CD4-positive, alpha-beta memory T cell (primary cell): ENCODE measurements around the gene MAML2. TPM values are rescaled to one million over a fixed set of nuclear protein-coding genes. Genes with fewer than 3 reads are reported as not detected.

Experiments
- CTCF ChIA-PET: fragments of 350-600 bp; sonication (Branson Sonifier 250); formaldehyde crosslinking; loops from one replicate; lab custom pipeline; 2021; ENCODE audit warnings: inconsistent platforms; ENCODE audit not compliant: partially characterized antibody; lab: Charles Lee
- POLR2A ChIA-PET: fragments of 350-600 bp; sonication (Branson Sonifier 250); formaldehyde crosslinking; loops from one replicate; lab custom pipeline; 2021; ENCODE audit not compliant: partially characterized antibody; lab: Charles Lee
- DNase-seq, 5 donors: peaks; one replicate each; pipeline versions ENCODE4 v3.0.0 to v3.0.0-alpha.2; 2020 to 2022; ENCODE audit warnings: mixed read lengths in 1 of 5
- H3K27ac ChIP-seq: one replicate; pipeline ENCODE4 v1.7.0; 2013; ENCODE audit warnings: low read depth, low read length
- H3K27me3 ChIP-seq: 2 replicates; pipeline ENCODE4 v1.7.0; 2013; ENCODE audit warnings: mild to moderate bottlenecking, low read length, moderate library complexity; ENCODE audit not compliant: insufficient read depth
- H3K36me3 ChIP-seq: 2 replicates; pipeline ENCODE4 v1.7.0; 2013; ENCODE audit warnings: mild to moderate bottlenecking, low read length, moderate library complexity; ENCODE audit not compliant: insufficient read depth
- H3K4me1 ChIP-seq: 2 replicates; pipeline ENCODE4 v1.7.0; 2013; ENCODE audit warnings: mild to moderate bottlenecking, low read length, moderate library complexity; ENCODE audit not compliant: insufficient read depth
- H3K4me3 ChIP-seq, 2 donors: one replicate each; pipeline ENCODE4 v1.7.0; 2013; ENCODE audit warnings: low read length in 2 of 2, mild to moderate bottlenecking in 1 of 2
- H3K9me3 ChIP-seq, 2 donors: one replicate each; pipeline ENCODE4 v1.7.0; 2013; ENCODE audit warnings: low read length in 2 of 2, control low read depth in 1 of 2; ENCODE audit not compliant: control insufficient read depth in 1 of 2
- H3K27ac Mint-ChIP-seq, 7 donors: one replicate each; pipeline ENCODE4 v1.8.0; 2020 to 2021; ENCODE audit warnings: mixed read lengths in 7 of 7, mild to moderate bottlenecking in 6 of 7, inconsistent platforms in 3 of 7, moderate library complexity in 3 of 7
- H3K27me3 Mint-ChIP-seq, 2 donors: one replicate each; pipeline ENCODE4 v1.8.0; 2020 to 2021; ENCODE audit warnings: mixed read lengths in 2 of 2
- H3K36me3 Mint-ChIP-seq, 2 donors: one replicate each; pipeline ENCODE4 v1.8.0; 2020 to 2021; ENCODE audit warnings: mixed read lengths in 2 of 2, inconsistent platforms in 1 of 2, mild to moderate bottlenecking in 1 of 2
- H3K4me1 Mint-ChIP-seq, 4 donors: one replicate each; pipeline ENCODE4 v1.8.0; 2020 to 2021; ENCODE audit warnings: mixed read lengths in 4 of 4, mild to moderate bottlenecking in 1 of 4
- H3K4me3 Mint-ChIP-seq, 8 donors: one replicate each; pipeline ENCODE4 v1.8.0; 2020 to 2021; ENCODE audit warnings: mixed read lengths in 8 of 8, mild to moderate bottlenecking in 7 of 8, moderate library complexity in 6 of 8, inconsistent platforms in 3 of 8
- H3K9me3 Mint-ChIP-seq, 8 donors: one replicate each; pipeline ENCODE4 v1.8.0; 2020 to 2021; ENCODE audit warnings: mixed read lengths in 8 of 8, mild to moderate bottlenecking in 5 of 8, inconsistent platforms in 3 of 8, moderate library complexity in 1 of 8
- intact Hi-C: fragments of 100-400 bp; cut with micrococcal nuclease; formaldehyde crosslinking; loops from one replicate; pipeline ENCODE4 v1.15.1; 2023
- polyA plus RNA-seq, 2 donors: library from polyadenylated mRNA; unstranded; fragments of 300-500 nt; fragmentation: Illumina TruSeq; gene quantifications; one replicate each; pipeline ENCODE4 v1.2.3, GENCODE V29; 2021
- total RNA-seq, 2 experiments: library from RNA; stranded (reverse); gene quantifications; one replicate each; pipeline ENCODE4 v1.2.3, GENCODE V29; 2021

MAML2 gene
- total and polyA plus RNA-seq, 4 experiments from 2014 or later = 1.6 to 38.3 (median 25.5) TPM

DNA sequence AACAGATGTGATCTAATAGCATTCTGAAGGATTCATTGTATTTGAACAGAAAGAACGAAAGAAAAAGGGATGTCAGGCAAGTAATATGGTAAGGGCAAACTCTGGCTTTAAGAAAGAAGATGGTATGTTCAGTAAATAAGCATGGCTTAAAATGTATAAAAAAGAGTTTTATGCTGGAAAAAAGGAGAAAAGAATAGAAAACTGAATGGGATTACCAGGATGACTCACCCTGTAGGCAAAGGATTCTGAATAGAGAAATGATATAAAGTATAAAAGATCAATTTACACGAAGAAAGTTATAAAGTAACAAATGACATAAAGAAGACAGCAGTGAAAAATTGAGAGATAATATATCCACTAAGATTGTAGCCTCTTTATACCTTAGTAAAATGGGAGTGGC, 42.2 kb upstream of the MAML2 start:
- Histone ChIP-seq H3K4me3 (no peak overlapping the region), H3K27ac (no peak overlapping the region), H3K4me1 (peaks cover 24% of the 10 kb centered on the region), H3K36me3 (no peaks in the 10 kb centered on the region), H3K27me3 (no peaks in the 10 kb centered on the region), H3K9me3 (no peaks in the 10 kb centered on the region)
- intact Hi-C loops = no loop called here
- DNase-seq = no peak
- no peak overlapping the region for H3K4me3 Mint-ChIP-seq
- ChIA-PET POLR2A (no interaction called here), CTCF (interaction anchor here (1.2 kb wide), 1 partner anchor 9 kb away, joined by 9 read pairs; no protein-coding TSS in a partner anchor)
- peaks cover 0 to 1% (median 0%) of the 10 kb centered on the region in 8 donors for H3K9me3 Mint-ChIP-seq
- H3K36me3 Mint-ChIP-seq = peaks cover 17 to 31% of the 10 kb centered on the region in 2 donors
- H3K27me3 Mint-ChIP-seq = no peaks in the 10 kb centered on the region
- H3K4me1 Mint-ChIP-seq = peaks cover 25 to 49% (median 32%) of the 10 kb centered on the region in 4 donors
- H3K27ac Mint-ChIP-seq = peak overlapping the region in 1 of 7 donors; percentile 79

DNA sequence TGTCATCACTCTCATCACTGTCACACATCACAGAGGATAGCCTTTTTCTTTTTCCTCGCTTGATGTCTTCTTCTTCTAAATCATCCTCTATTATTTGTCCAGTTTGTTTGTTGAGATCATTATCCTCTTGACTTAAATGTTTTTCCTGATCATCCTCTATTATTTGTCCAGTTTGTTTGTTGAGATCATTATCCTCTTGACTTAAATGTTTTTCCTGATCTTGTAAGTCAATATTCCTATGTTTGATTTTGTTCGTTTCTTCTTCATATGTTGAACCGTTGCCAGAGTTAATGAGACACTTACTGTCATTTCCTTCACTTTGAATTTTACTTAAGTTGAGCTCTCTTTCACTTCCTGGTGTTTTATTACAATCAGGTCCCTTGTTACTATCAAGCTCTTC, 41.2 kb upstream of the MAML2 start:
- H3K27ac Mint-ChIP-seq = peak overlapping the region in 4 of 7 donors; percentile 6 to 73 (median 28)
- no peaks in the 10 kb centered on the region for H3K36me3 ChIP-seq
- POLR2A ChIA-PET = no interaction called here
- H3K4me1 Mint-ChIP-seq = peaks cover 29 to 39% (median 36%) of the 10 kb centered on the region in 4 donors
- peaks cover 23 to 34% of the 10 kb centered on the region in 2 donors for H3K36me3 Mint-ChIP-seq
- CTCF ChIA-PET = interaction anchor here (0.7 kb wide), 1 partner anchor 10 kb away, joined by 3 read pairs; no protein-coding TSS in a partner anchor
- intact Hi-C loops = no loop called here
- H3K4me3 ChIP-seq = no peak overlapping the region
- H3K4me1 ChIP-seq = peaks cover 24% of the 10 kb centered on the region
- H3K9me3 Mint-ChIP-seq = peaks cover 0 to 1% (median 0%) of the 10 kb centered on the region in 8 donors
- H3K4me3 Mint-ChIP-seq = peak overlapping the region in 7 of 8 donors; percentile 9 to 76 (median 35)
- H3K27ac ChIP-seq = no peak overlapping the region
- H3K27me3 ChIP-seq = no peaks in the 10 kb centered on the region
- H3K27me3 Mint-ChIP-seq = no peaks in the 10 kb centered on the region
- no peak for DNase-seq
- H3K9me3 ChIP-seq = no peaks in the 10 kb centered on the region

DNA sequence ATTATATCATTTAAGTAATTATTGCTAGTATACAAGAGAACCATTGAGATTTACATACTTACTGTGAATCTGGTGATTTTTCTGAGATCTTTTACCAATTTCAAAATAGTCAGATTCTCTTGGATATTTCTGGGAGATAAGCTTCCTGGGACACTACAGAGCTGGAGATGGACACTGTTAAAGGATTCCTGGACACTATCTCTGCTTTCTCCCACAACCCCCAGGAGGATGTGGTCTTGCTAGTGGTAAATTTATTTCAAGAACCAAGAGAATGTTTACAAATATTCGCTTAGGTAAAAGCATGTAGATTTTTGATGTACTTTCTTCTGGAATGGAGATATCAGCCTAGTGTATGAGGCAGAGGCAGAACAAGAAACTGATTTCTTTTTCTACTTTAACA, 33.8 kb upstream of the MAML2 start:
- no peaks in the 10 kb centered on the region for H3K36me3 ChIP-seq
- intact Hi-C loops = no loop called here
- H3K4me3 ChIP-seq = no peak overlapping the region
- no peak for DNase-seq
- Mint-ChIP-seq H3K27me3 (no peaks in the 10 kb centered on the region), H3K9me3 (no peaks in the 10 kb centered on the region), H3K4me1 (peaks cover 0 to 8% (median 4%) of the 10 kb centered on the region in 4 donors), H3K27ac (no peak overlapping the region), H3K36me3 (peaks cover 39 to 43% of the 10 kb centered on the region in 2 donors), H3K4me3 (no peak overlapping the region)
- H3K27me3 ChIP-seq = no peaks in the 10 kb centered on the region
- no peak overlapping the region for H3K27ac ChIP-seq
- H3K9me3 ChIP-seq = no peaks in the 10 kb centered on the region
- no peaks in the 10 kb centered on the region for H3K4me1 ChIP-seq
- ChIA-PET POLR2A (no interaction called here), CTCF (interaction anchor here (0.5 kb wide), 1 partner anchor 604 kb away, joined by 3 read pairs; no protein-coding TSS in a partner anchor)

DNA sequence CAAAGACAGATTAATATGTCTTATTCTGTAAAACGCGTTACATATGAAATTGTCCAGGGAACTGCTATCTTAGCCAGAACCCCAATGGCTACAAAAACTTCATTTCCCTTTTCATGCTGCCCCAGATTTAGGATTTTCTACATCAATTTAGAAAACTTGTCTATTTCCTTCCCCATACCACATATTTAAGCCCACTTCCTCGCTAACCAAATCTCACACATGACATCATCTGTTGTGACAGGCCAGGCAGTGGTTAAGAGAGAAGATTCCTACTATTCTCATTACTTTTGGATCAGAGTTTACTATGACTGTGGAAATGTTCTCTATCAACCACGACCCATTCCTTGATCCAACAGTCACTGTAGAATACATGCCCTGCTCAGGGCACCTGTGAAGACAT, 30.8 kb upstream of the MAML2 start:
- Mint-ChIP-seq H3K4me3 (no peak overlapping the region), H3K27me3 (no peaks in the 10 kb centered on the region), H3K9me3 (no peaks in the 10 kb centered on the region), H3K36me3 (peaks cover 44 to 45% of the 10 kb centered on the region in 2 donors), H3K27ac (peak overlapping the region in 2 of 7 donors; percentile 31 to 43), H3K4me1 (peaks cover 0 to 4% (median 0%) of the 10 kb centered on the region in 4 donors)
- Histone ChIP-seq H3K27ac (no peak overlapping the region), H3K27me3 (no peaks in the 10 kb centered on the region), H3K4me1 (no peaks in the 10 kb centered on the region), H3K4me3 (no peak overlapping the region), H3K36me3 (peaks cover 4% of the 10 kb centered on the region), H3K9me3 (no peaks in the 10 kb centered on the region)
- DNase-seq = no peak
- ChIA-PET POLR2A (no interaction called here), CTCF (no interaction called here)
- intact Hi-C loops = no loop called here

DNA sequence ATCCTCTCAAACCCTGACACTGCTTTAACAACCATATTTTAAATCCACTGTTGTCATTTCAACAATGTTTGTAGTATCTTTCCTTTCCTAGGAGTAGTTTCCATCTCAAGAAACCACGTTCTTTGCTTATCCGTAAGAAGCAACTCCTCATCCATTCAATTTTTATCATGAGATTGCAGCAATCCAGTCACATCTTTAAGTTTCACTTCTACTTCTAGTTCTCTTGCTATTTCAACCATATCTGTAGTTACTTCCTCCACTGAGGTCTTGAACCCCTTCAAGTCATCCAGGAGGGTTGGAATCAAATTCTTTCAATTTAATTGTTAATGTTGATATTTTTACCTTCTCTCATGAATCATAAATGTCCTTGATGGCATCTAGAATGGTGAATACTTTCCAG, 24.3 kb upstream of the MAML2 start:
- Mint-ChIP-seq H3K27me3 (no peaks in the 10 kb centered on the region), H3K4me1 (peaks cover 0 to 4% (median 0%) of the 10 kb centered on the region in 4 donors), H3K27ac (no peak overlapping the region), H3K4me3 (no peak overlapping the region), H3K9me3 (no peaks in the 10 kb centered on the region), H3K36me3 (peaks cover 30 to 51% of the 10 kb centered on the region in 2 donors)
- Histone ChIP-seq H3K36me3 (peaks cover 4% of the 10 kb centered on the region), H3K27ac (no peak overlapping the region), H3K9me3 (no peaks in the 10 kb centered on the region), H3K27me3 (no peaks in the 10 kb centered on the region), H3K4me3 (no peak overlapping the region), H3K4me1 (no peaks in the 10 kb centered on the region)
- intact Hi-C loops = no loop called here
- DNase-seq = no peak
- ChIA-PET CTCF (no interaction called here), POLR2A (no interaction called here)

DNA sequence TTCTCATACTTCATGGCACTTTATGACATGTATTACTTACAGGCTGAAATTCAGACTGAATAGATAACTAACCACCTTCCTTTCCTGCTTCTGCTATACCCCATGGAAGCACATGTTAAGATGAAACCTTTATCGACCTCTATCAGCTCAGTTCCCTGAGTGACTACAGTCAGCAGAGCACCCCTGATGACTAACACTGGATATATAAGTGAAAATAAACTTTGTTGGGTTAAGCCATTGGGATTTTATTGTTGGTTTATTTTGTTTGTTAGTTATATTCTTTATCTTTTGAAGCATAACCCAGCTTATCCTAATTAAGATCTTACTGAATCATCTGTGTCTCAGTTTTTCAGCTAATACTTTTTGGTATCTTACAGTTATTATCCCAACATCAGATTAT, 23.0 kb upstream of the MAML2 start:
- Histone ChIP-seq H3K4me3 (no peak overlapping the region), H3K27me3 (no peaks in the 10 kb centered on the region), H3K4me1 (no peaks in the 10 kb centered on the region), H3K27ac (no peak overlapping the region), H3K9me3 (no peaks in the 10 kb centered on the region), H3K36me3 (peaks cover 4% of the 10 kb centered on the region)
- H3K27ac Mint-ChIP-seq = no peak overlapping the region
- H3K4me1 Mint-ChIP-seq = peaks cover 0 to 4% (median under 1%) of the 10 kb centered on the region in 4 donors
- CTCF ChIA-PET = interaction anchor here (1.5 kb wide), 1 partner anchor 23 kb away, joined by 5 read pairs; the partner anchor contains the start of gene MAML2
- H3K27me3 Mint-ChIP-seq = no peaks in the 10 kb centered on the region
- intact Hi-C loops = no loop called here
- H3K9me3 Mint-ChIP-seq = no peaks in the 10 kb centered on the region
- H3K36me3 Mint-ChIP-seq = peaks cover 23 to 45% of the 10 kb centered on the region in 2 donors
- POLR2A ChIA-PET = interaction anchor here (1.3 kb wide), 1 partner anchor 24 kb away, joined by 3 read pairs; the partner anchor contains the start of genes CCDC82 and JRKL
- no peak overlapping the region for H3K4me3 Mint-ChIP-seq
- DNase-seq = no peak

DNA sequence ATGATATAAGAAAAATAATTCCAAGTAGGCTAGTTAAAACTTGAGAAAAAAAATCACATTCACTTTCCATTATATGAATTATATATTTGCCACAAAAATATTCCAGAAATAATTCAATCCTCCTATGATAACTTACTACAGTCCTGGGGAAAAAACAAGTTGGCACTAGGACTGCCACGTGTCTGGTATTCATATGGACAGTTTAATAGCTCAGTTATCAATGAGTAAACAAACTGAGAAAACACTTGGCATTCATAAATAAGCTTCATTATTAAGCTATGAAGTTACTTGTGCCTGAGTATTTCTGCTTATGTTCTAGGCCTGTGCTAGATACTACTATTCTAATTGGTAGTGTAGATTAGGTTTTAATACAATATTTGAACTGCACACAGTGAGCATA, 22.5 kb upstream of the MAML2 start:
- Histone ChIP-seq H3K4me1 (no peaks in the 10 kb centered on the region), H3K27me3 (no peaks in the 10 kb centered on the region), H3K9me3 (no peaks in the 10 kb centered on the region), H3K4me3 (no peak overlapping the region), H3K27ac (no peak overlapping the region), H3K36me3 (peaks cover 4% of the 10 kb centered on the region)
- Mint-ChIP-seq H3K4me1 (peaks cover 0 to 4% (median under 1%) of the 10 kb centered on the region in 4 donors), H3K27ac (no peak overlapping the region), H3K4me3 (no peak overlapping the region), H3K27me3 (no peaks in the 10 kb centered on the region), H3K9me3 (no peaks in the 10 kb centered on the region), H3K36me3 (peaks cover 17 to 45% of the 10 kb centered on the region in 2 donors)
- CTCF ChIA-PET = interaction anchor here (1.5 kb wide), 1 partner anchor 23 kb away, joined by 5 read pairs; the partner anchor contains the start of gene MAML2
- intact Hi-C loops = no loop called here
- POLR2A ChIA-PET = interaction anchor here (1.3 kb wide), 1 partner anchor 24 kb away, joined by 3 read pairs; the partner anchor contains the start of genes CCDC82 and JRKL
- DNase-seq = no peak
